OCI-LY1 (cell line): ENCODE data around the gene CCDC40.
A peak's percentile ranks its signal among the peaks of the same experiment; 100 is the strongest.

Experiments
- H2AFZ ChIP-seq: fragments of 200-600 bp; sonication (generic), shearing (Covaris generic); 2 replicates; pipeline ENCODE4 v1.6.0; 2014; ENCODE audit warnings: antibody characterized with exemption, mild to moderate bottlenecking, low read length
- H3F3A ChIP-seq: fragments of 200-600 bp; sonication (generic), shearing (Covaris generic); 2 replicates; pipeline ENCODE4 v1.6.0; 2014; ENCODE audit warnings: mild to moderate bottlenecking, antibody characterized with exemption, low read length, moderate library complexity; ENCODE audit not compliant: insufficient read depth
- H3K27ac ChIP-seq: fragments of 200-600 bp; sonication (generic); 2 replicates; pipeline ENCODE4 v1.5.1; 2014; ENCODE audit warnings: low read length, mixed run types, mild to moderate bottlenecking, low read depth; ENCODE audit not compliant: poor library complexity, severe bottlenecking
- H3K27me3 ChIP-seq: fragments of 200-600 bp; sonication (generic); 2 replicates; pipeline ENCODE4 v1.6.0; 2014; ENCODE audit warnings: antibody characterized with exemption, mild to moderate bottlenecking, low read length, moderate library complexity; ENCODE audit not compliant: insufficient read depth
- H3K36me3 ChIP-seq: fragments of 200-600 bp; sonication (generic); 2 replicates; pipeline ENCODE4 v1.6.1; 2014; ENCODE audit warnings: mild to moderate bottlenecking, antibody characterized with exemption, low read length, moderate library complexity, mixed read lengths; ENCODE audit not compliant: insufficient read depth
- H3K4me1 ChIP-seq: fragments of 200-600 bp; sonication (generic); 2 replicates; pipeline ENCODE4 v1.5.1; 2014; ENCODE audit warnings: mild to moderate bottlenecking, low read length, moderate library complexity; ENCODE audit not compliant: insufficient read depth, severe bottlenecking
- H3K4me2 ChIP-seq: fragments of 200-600 bp; sonication (generic), shearing (Covaris generic); 2 replicates; pipeline ENCODE4 v1.6.1; 2014; ENCODE audit warnings: low read length
- H3K4me3 ChIP-seq: fragments of 200-600 bp; sonication (generic); 2 replicates; pipeline ENCODE4 v1.5.1; 2014; ENCODE audit warnings: low read length, low read depth, mild to moderate bottlenecking, mixed read lengths; ENCODE audit not compliant: poor library complexity, severe bottlenecking
- H3K79me2 ChIP-seq: fragments of 200-600 bp; shearing (Covaris generic); 2 replicates; pipeline ENCODE4 v1.6.1; 2016; ENCODE audit warnings: mixed run types, low read length, mixed read lengths; ENCODE audit not compliant: insufficient read depth
- H3K9ac ChIP-seq: fragments of 200-600 bp; sonication (generic), shearing (Covaris generic); 2 replicates; pipeline ENCODE4 v1.6.1; 2014; ENCODE audit warnings: mild to moderate bottlenecking, low read length, mixed read lengths
- H3K9me2 ChIP-seq: fragments of 200-600 bp; sonication (generic), shearing (Covaris generic); 2 replicates; pipeline ENCODE4 v1.6.1; 2014; ENCODE audit warnings: low read depth, mild to moderate bottlenecking, low read length, mixed read lengths
- H3K9me3 ChIP-seq: fragments of 200-600 bp; shearing (Covaris generic); 2 replicates; pipeline ENCODE4 v1.6.1; 2014; ENCODE audit warnings: low read length, mixed read lengths
- H4K20me1 ChIP-seq: fragments of 200-600 bp; sonication (generic), shearing (Covaris generic); 2 replicates; pipeline ENCODE4 v1.6.0; 2016; ENCODE audit warnings: mild to moderate bottlenecking, low read length; ENCODE audit not compliant: insufficient read depth
- EZH2 ChIP-seq: fragments of 200-600 bp; sonication (generic), shearing (Covaris generic); IDR thresholded peaks from 2 replicates; pipeline ENCODE4 v1.8.0; 2017; ENCODE audit warnings: borderline replicate concordance, mixed run types, mild to moderate bottlenecking, antibody characterized with exemption, low read length, moderate library complexity, mixed read lengths
- TF ChIP-seq, protein P1 (sequence below): fragments of 200-600 bp; sonication (generic), shearing (Covaris generic); IDR thresholded peaks from 2 replicates; pipeline ENCODE4 v1.5.1; 2017; ENCODE audit warnings: mild to moderate bottlenecking, antibody characterized with exemption, low read length, moderate library complexity, mixed read lengths

The CCDC40 gene

DNA sequence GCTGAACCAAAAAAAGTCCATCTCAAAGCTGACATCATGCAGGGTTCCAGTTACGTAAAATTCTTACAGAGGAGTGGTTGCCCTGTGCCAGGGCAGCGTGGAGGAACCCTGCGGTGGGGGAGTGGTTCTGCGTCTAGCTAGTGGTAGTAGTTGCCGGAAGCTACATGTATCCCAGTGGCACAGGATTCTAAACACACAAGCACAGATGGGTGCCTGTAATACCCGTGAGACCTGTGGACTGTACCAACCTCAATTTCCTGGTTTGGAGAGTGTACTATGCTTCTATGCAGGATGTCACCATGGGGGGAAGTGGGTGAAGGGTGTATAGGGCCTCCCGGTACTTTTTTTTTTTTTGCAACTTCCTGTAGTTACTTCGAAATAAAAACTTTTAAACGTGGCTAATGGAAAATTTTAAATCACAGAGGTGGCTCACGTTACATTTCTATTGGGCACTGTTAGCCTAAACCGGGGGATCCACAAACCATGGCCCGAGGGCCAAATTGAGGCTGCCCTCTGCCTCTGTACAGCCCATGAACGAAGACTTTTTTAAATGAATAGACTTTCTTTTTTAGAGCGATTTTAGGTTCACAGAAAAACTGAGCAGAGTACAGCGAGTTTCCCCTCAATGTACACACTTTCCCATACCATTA, 39.3 kb upstream of the CCDC40 start:
- H3F3A ChIP-seq, result no peaks in the 10 kb centered on the region
- peaks cover 6% of the 10 kb centered on the region for H3K4me1 ChIP-seq
- no peaks in the 10 kb centered on the region for H3K79me2 ChIP-seq
- TF ChIP-seq EZH2, result no peak
- TF ChIP-seq, protein P1, sequence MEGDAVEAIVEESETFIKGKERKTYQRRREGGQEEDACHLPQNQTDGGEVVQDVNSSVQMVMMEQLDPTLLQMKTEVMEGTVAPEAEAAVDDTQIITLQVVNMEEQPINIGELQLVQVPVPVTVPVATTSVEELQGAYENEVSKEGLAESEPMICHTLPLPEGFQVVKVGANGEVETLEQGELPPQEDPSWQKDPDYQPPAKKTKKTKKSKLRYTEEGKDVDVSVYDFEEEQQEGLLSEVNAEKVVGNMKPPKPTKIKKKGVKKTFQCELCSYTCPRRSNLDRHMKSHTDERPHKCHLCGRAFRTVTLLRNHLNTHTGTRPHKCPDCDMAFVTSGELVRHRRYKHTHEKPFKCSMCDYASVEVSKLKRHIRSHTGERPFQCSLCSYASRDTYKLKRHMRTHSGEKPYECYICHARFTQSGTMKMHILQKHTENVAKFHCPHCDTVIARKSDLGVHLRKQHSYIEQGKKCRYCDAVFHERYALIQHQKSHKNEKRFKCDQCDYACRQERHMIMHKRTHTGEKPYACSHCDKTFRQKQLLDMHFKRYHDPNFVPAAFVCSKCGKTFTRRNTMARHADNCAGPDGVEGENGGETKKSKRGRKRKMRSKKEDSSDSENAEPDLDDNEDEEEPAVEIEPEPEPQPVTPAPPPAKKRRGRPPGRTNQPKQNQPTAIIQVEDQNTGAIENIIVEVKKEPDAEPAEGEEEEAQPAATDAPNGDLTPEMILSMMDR, result no peak
- no peak overlapping the region for H3K4me3 ChIP-seq
- no peak overlapping the region for H3K9ac ChIP-seq
- H2AFZ ChIP-seq, result no peak overlapping the region
- H3K27me3 ChIP-seq, result peaks cover 2% of the 10 kb centered on the region; the same call in 1 of the 2 replicates
- no peaks in the 10 kb centered on the region for H4K20me1 ChIP-seq
- H3K9me3 ChIP-seq, result no peaks in the 10 kb centered on the region
- no peaks in the 10 kb centered on the region for H3K9me2 ChIP-seq
- H3K4me2 ChIP-seq, result peak overlapping the region; percentile 11; the same call in 1 of the 2 replicates
- no peak overlapping the region for H3K27ac ChIP-seq
- no peaks in the 10 kb centered on the region for H3K36me3 ChIP-seq

DNA sequence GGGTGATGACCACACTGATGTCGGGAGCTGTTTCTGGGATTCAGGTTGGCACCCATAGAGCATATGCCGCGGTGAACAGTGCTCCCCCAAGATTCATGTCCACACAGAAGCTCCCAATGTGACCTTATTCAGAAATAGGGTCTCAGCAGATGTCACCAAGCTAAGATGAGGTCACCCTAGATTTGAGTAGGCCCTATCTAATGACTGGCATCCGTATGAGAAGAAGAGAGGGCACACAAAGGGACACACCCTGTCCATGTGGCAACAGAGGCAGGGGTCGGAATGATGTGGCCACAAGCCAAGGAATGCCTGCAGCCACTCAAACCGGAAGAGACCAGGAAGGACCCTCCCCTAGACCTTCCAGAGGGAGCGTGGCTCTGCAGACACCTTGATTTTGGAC, 36.3 kb upstream of the CCDC40 start:
- TF ChIP-seq, protein P1, result no peak
- TF ChIP-seq EZH2, result no peak
- Histone ChIP-seq H3K27ac (no peak overlapping the region), H3K4me2 (no peak overlapping the region), H3K9me3 (no peaks in the 10 kb centered on the region), H3K9ac (no peak overlapping the region), H2AFZ (no peak overlapping the region), H3K27me3 (no peaks in the 10 kb centered on the region; the same call in 1 of the 2 replicates), H3K36me3 (no peaks in the 10 kb centered on the region), H3K4me3 (no peak overlapping the region), H3K9me2 (no peaks in the 10 kb centered on the region), H3F3A (no peaks in the 10 kb centered on the region), H4K20me1 (no peaks in the 10 kb centered on the region), H3K79me2 (no peaks in the 10 kb centered on the region), H3K4me1 (no peaks in the 10 kb centered on the region)

DNA sequence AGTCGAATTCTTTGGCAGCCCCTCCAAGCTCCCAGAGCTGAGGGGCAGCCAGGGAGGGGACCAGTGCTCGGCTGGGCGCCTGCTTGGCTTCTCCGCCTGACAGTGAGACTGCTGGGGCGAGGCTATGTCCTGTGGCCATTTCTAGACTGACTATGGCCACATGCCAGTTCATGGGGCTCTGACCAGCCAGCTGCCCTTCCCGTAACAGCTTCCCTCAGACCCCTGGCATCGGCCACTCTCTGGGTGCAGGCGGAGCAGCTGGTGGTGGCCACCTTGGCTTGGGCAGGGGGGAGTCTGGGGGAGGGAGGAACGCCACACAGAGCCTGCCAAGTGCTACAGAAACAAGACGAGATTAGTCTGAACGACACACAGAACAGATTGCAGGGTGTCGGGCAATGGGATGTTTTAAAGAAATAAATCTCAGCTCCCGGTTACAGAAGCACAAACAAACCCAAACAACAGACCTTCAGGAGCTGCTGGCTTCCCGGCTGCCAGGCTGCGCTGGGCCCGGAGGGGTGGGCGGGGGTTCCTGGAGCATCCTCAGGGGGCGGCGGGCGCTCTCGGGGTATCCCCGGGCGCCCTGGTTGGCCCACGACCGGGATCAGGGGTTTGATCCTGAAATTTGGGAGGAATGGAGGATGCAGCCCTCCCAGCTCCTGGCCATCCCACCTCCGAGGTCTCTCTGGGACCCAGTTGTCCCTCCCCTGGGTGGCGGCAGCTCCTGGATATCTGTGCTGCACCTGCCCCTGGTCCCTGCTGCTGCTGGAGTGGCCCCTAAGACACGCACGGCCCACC, 35.3 kb upstream of the CCDC40 start:
- TF ChIP-seq EZH2, result no peak
- TF ChIP-seq, protein P1, result no peak
- Histone ChIP-seq H3K79me2 (no peaks in the 10 kb centered on the region), H2AFZ (no peak overlapping the region), H3K27ac (no peak overlapping the region), H3K9me3 (no peaks in the 10 kb centered on the region), H3K9ac (no peak overlapping the region), H3K9me2 (no peaks in the 10 kb centered on the region), H3K4me3 (no peak overlapping the region), H3F3A (no peaks in the 10 kb centered on the region), H3K4me1 (no peaks in the 10 kb centered on the region), H3K36me3 (no peaks in the 10 kb centered on the region), H3K27me3 (no peaks in the 10 kb centered on the region; the same call in 1 of the 2 replicates), H4K20me1 (no peaks in the 10 kb centered on the region), H3K4me2 (no peak overlapping the region)
